B cell (primary cell): ENCODE data around the gene RPL28. TPM values are rescaled to one million over a fixed set of nuclear protein-coding genes. Genes with fewer than 3 reads are reported as not detected.

Experiments used
- ATAC-seq: fragments of 200-7000 bp; cut with Tn5 transposase; one replicate; pipeline ENCODE4 v1.10.0; 2021; ENCODE audit warnings: low read depth, mild to moderate bottlenecking, moderate number of reproducible peaks, moderate library complexity
- CTCF ChIA-PET: fragments of 350-600 bp; sonication (Branson Sonifier 250); formaldehyde crosslinking; loops from one replicate; lab custom pipeline; 2021; ENCODE audit warnings: antibody characterized with exemption, inconsistent platforms; lab: Charles Lee
- POLR2A ChIA-PET: fragments of 350-600 bp; sonication (Branson Sonifier 250); formaldehyde crosslinking; loops from one replicate; lab custom pipeline; 2021; ENCODE audit warnings: antibody characterized with exemption; lab: Charles Lee
- DNase-seq: peaks from one replicate; pipeline ENCODE4 v3.0.0; 2013
- H2AFZ ChIP-seq: 2 replicates; pipeline ENCODE4 v1.6.1; 2012; ENCODE audit warnings: mild to moderate bottlenecking, low read depth, low read length; ENCODE audit not compliant: insufficient read depth, poor library complexity, severe bottlenecking
- H3K27ac ChIP-seq, 2 donors: 1 replicate in 1 of 2; 2 replicates in 1 of 2; pipeline ENCODE4 v1.5.1; 2012 to 2013; ENCODE audit warnings: low read length in 2 of 2, mild to moderate bottlenecking in 2 of 2, moderate library complexity in 1 of 2
- H3K27me3 ChIP-seq, 4 experiments: fragments of 200-600 bp in 1 of 4; sonication (generic) in 1 of 4; replicated peaks in 1 of 4; 1 replicate in 2 of 4; 2 replicates in 2 of 4; pipeline versions ENCODE4 v1.6.1 to v1.7.0; 2013 to 2016; ENCODE audit warnings: low read length in 3 of 4, mild to moderate bottlenecking in 2 of 4, mixed read lengths in 1 of 4, moderate library complexity in 1 of 4; ENCODE audit not compliant: insufficient read depth in 4 of 4, control insufficient read depth in 3 of 4; ENCODE audit errors: control extremely low read depth in 1 of 4
- H3K36me3 ChIP-seq, 2 experiments: replicated peaks in 1 of 2; 1 replicate in 1 of 2; 2 replicates in 1 of 2; pipeline versions ENCODE4 v1.6.1 to v1.7.1; 2013; ENCODE audit warnings: low read length in 1 of 2; ENCODE audit not compliant: insufficient read depth in 2 of 2, control insufficient read depth in 1 of 2; ENCODE audit errors: control extremely low read depth in 1 of 2, extremely low read depth in 1 of 2
- H3K4me1 ChIP-seq, 2 donors: fragments of 200-600 bp in 1 of 2; sonication (generic) in 1 of 2; 1 replicate in 1 of 2; 2 replicates in 1 of 2; pipeline versions ENCODE4 v1.5.1 to v1.6.1; 2013 to 2017; ENCODE audit warnings: low read length in 2 of 2; ENCODE audit not compliant: control insufficient read depth in 2 of 2, insufficient read depth in 2 of 2
- H3K4me2 ChIP-seq: replicated peaks from 2 replicates; pipeline ENCODE3; 2012; ENCODE audit warnings: mild to moderate bottlenecking, low read depth, low read length; ENCODE audit not compliant: poor library complexity, severe bottlenecking
- H3K4me3 ChIP-seq, 5 experiments: fragments of 200-600 bp in 1 of 5; sonication (generic) in 1 of 5; 1 replicate in 3 of 5; 2 replicates in 2 of 5; pipeline versions ENCODE4 v1.5.1 to v1.7.0; 2011 to 2016; ENCODE audit warnings: low read length in 4 of 5, mild to moderate bottlenecking in 4 of 5, low read depth in 2 of 5, control low read depth in 1 of 5, moderate library complexity in 1 of 5; ENCODE audit not compliant: insufficient read depth in 1 of 5; ENCODE audit errors: control extremely low read depth in 1 of 5, extremely low read depth in 1 of 5
- H3K79me2 ChIP-seq: fragments of 200-600 bp; sonication (generic); one replicate; pipeline ENCODE4 v1.6.0; 2016; ENCODE audit warnings: low read length; ENCODE audit not compliant: control insufficient read depth, insufficient read depth
- H3K9ac ChIP-seq: fragments of 200-600 bp; sonication (generic); 2 replicates; pipeline ENCODE4 v1.6.1; 2017; ENCODE audit warnings: mild to moderate bottlenecking, low read length, moderate library complexity
- H3K9me3 ChIP-seq, 3 donors: one replicate each; pipeline versions ENCODE4 v1.6.1 to v1.7.1; 2013; ENCODE audit warnings: low read length in 2 of 3; ENCODE audit not compliant: control insufficient read depth in 2 of 3, insufficient read depth in 1 of 3; ENCODE audit errors: control extremely low read depth in 1 of 3
- H4K20me1 ChIP-seq: 2 replicates; pipeline ENCODE4 v1.6.0; 2012; ENCODE audit warnings: mild to moderate bottlenecking, low read length; ENCODE audit not compliant: insufficient read depth, control insufficient read depth, poor library complexity, severe bottlenecking
- H3K27ac Mint-ChIP-seq: one replicate; pipeline ENCODE4 v1.8.0; 2021; ENCODE audit warnings: mixed read lengths
- H3K27me3 Mint-ChIP-seq: one replicate; pipeline ENCODE4 v1.8.0; 2021; ENCODE audit warnings: mixed read lengths
- H3K4me1 Mint-ChIP-seq: one replicate; pipeline ENCODE4 v1.8.0; 2021; ENCODE audit warnings: mixed read lengths
- H3K4me3 Mint-ChIP-seq: one replicate; pipeline ENCODE4 v1.8.0; 2021; ENCODE audit warnings: mixed read lengths
- H3K9me3 Mint-ChIP-seq: one replicate; pipeline ENCODE4 v1.8.0; 2022; ENCODE audit warnings: mixed read lengths; ENCODE audit not compliant: insufficient read depth
- EZH2 ChIP-seq: IDR thresholded peaks from 2 replicates; pipeline ENCODE4 v1.6.1; 2012; ENCODE audit warnings: borderline replicate concordance, low read depth, mild to moderate bottlenecking, moderate library complexity, low read length; ENCODE audit not compliant: insufficient read depth, poor library complexity, severe bottlenecking
- WGBS: methylation state at CpG from one replicate; pipeline ENCODE4 v1.1.5; 2013; ENCODE audit warnings: missing lambda C conversion rate; ENCODE audit not compliant: insufficient coverage; 5-methylcytosine and 5-hydroxymethylcytosine counted together
- intact Hi-C: fragments of 100-400 bp; cut with micrococcal nuclease; formaldehyde crosslinking; loops from one replicate; pipeline ENCODE4 v1.10.0; 2022
- polyA plus RNA-seq: library from polyadenylated mRNA; depleted of rRNA; stranded (reverse); fragments of >200 nt; gene quantifications from 2 replicates; pipeline ENCODE4 v1.2.3, GENCODE V29; 2012
- total RNA-seq, 2 donors: library from RNA; stranded (reverse); fragments of 120-200 nt in 1 of 2; gene quantifications; 1 replicate in 1 of 2; 2 replicates in 1 of 2; pipeline versions ENCODE4 v1.2.3 to v1.2.4, GENCODE V29; 2013 to 2022
- TF ChIP-seq, protein P1 (sequence below): fragments of 200-600 bp; IDR thresholded peaks from one replicate; pipeline ENCODE4 v1.8.0; 2022; ENCODE audit warnings: antibody characterized with exemption, mild to moderate bottlenecking

The RPL28 gene
- total and polyA plus RNA-seq, 2 donors (not counting 1 experiment from before 2014, with no cell fraction given) = 2,578 to 4,661 TPM

DNA sequence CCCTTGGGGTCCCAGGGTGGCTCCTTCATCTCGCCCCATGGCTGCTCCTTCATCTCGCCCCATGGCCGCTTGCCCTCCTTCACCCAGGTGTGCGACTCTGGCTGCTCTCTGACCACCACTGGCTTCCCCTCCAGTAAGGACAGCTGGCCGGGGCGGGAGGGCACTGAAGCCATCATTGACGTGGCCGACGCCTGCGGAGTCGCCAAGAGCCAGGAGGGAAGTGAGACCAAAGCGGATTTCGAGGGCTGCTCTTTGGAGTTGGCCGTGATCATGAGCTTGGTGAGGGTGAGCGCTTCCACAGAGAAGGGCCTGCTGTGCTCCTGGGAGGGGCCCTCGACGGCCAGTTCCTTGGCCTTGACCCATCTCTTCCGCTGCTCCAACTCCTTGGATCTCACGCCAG, 27.2 kb upstream of the RPL28 start:
- H3K9ac ChIP-seq = no peak overlapping the region
- peaks cover 0 to 30% (median 11%) of the 10 kb centered on the region in 4 experiments for H3K27me3 ChIP-seq
- H3K36me3 ChIP-seq = no peaks in the 10 kb centered on the region
- TF ChIP-seq EZH2 = no peak
- TF ChIP-seq, protein P1, sequence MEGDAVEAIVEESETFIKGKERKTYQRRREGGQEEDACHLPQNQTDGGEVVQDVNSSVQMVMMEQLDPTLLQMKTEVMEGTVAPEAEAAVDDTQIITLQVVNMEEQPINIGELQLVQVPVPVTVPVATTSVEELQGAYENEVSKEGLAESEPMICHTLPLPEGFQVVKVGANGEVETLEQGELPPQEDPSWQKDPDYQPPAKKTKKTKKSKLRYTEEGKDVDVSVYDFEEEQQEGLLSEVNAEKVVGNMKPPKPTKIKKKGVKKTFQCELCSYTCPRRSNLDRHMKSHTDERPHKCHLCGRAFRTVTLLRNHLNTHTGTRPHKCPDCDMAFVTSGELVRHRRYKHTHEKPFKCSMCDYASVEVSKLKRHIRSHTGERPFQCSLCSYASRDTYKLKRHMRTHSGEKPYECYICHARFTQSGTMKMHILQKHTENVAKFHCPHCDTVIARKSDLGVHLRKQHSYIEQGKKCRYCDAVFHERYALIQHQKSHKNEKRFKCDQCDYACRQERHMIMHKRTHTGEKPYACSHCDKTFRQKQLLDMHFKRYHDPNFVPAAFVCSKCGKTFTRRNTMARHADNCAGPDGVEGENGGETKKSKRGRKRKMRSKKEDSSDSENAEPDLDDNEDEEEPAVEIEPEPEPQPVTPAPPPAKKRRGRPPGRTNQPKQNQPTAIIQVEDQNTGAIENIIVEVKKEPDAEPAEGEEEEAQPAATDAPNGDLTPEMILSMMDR = no peak
- WGBS = 93% methylated on average over 16 of the region's 19 CpGs
- H3K79me2 ChIP-seq = no peaks in the 10 kb centered on the region
- no peaks in the 10 kb centered on the region for H4K20me1 ChIP-seq
- Mint-ChIP-seq H3K9me3 (no peaks in the 10 kb centered on the region), H3K4me3 (no peak overlapping the region), H3K4me1 (peaks cover 9% of the 10 kb centered on the region), H3K27me3 (peaks cover 12% of the 10 kb centered on the region), H3K27ac (no peak overlapping the region)
- peaks cover 12 to 14% of the 10 kb centered on the region in 2 donors for H3K4me1 ChIP-seq
- H2AFZ ChIP-seq = no peak overlapping the region
- H3K4me3 ChIP-seq = no peak overlapping the region
- ChIA-PET POLR2A (interaction anchor here (0.7 kb wide), 1 partner anchor 198 kb away, joined by 4 read pairs; no protein-coding TSS in a partner anchor), CTCF (no interaction called here)
- no peak for DNase-seq
- ATAC-seq = no peak
- intact Hi-C loops = no loop called here
- no peak overlapping the region for H3K27ac ChIP-seq
- no peak overlapping the region for H3K4me2 ChIP-seq
- H3K9me3 ChIP-seq = peaks cover 0 to 17% (median 0%) of the 10 kb centered on the region in 3 donors

DNA sequence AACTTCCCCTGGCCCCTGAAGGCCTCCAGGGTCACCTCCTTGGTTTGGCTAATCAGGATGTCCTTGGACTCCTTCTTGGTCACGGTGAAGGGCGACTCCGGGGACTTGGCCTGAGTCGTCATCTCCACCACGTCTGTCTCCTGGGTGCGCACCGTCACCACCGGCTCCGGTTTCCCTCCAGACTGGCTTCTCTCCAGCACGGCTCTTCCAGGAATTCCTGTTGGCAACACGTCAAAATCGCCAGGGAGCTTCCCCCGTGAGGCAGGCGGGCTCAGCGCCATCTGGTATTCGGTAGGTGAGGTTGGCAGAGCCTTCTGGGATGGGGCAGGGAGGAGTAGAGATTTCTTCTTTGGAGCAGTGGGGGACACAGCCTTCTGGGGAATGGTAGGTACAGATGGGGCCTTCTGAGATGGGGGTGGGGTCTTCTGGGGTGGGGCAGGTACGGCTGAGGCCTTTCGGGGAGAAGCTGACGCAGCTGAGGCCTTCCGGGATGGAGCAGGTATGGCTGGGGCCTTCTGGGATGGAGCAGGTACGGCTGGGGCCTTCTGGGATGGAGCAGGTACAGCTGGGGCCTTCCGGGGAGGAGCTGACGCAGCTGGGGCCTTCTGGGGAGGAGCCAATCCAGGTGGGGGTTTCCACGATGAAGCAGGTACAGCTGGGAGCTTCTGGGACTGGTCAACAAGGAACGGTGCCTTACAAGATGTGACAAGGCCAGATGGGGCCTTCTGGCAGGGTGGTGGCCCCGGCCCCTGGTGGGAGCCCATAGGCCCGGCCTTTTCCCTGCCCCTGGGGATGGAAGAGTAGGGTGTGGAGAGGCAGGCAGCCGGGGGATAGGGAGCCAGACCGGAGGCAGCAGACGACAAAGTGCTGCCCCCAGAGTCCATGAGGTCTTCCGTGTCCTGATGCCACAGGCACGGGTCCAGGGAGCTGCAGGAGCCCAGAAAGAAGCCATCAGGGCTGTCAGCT, 26.5 kb upstream of the RPL28 start:
- peaks cover 0 to 22% (median 9%) of the 10 kb centered on the region in 4 experiments for H3K27me3 ChIP-seq
- ATAC-seq (no peak), DNase-seq (no peak)
- H2AFZ ChIP-seq = no peak overlapping the region
- no peaks in the 10 kb centered on the region for H3K79me2 ChIP-seq
- peaks cover 4 to 7% of the 10 kb centered on the region in 2 donors for H3K4me1 ChIP-seq
- intact Hi-C loops = no loop called here
- no peak overlapping the region for H3K4me2 ChIP-seq
- H3K9ac ChIP-seq = no peak overlapping the region
- no peak overlapping the region for H3K4me3 ChIP-seq
- no peak for TF ChIP-seq EZH2
- TF ChIP-seq, protein P1 = no peak
- Mint-ChIP-seq H3K27ac (no peak overlapping the region), H3K27me3 (peaks cover 12% of the 10 kb centered on the region), H3K9me3 (no peaks in the 10 kb centered on the region), H3K4me1 (peaks cover 4% of the 10 kb centered on the region), H3K4me3 (no peak overlapping the region)
- no peak overlapping the region for H3K27ac ChIP-seq
- ChIA-PET CTCF (no interaction called here), POLR2A (no interaction called here)
- no peaks in the 10 kb centered on the region for H4K20me1 ChIP-seq
- H3K36me3 ChIP-seq = no peaks in the 10 kb centered on the region
- H3K9me3 ChIP-seq = peaks cover 0 to 10% (median 0%) of the 10 kb centered on the region in 3 donors
- WGBS = 90% methylated on average over 32 of the region's 32 CpGs
